Eye (tissue), 1 donor: ENCODE results near the gene H6PD.

Source experiments
- DNase-seq: peaks from one replicate; pipeline ENCODE4 v3.0.0-alpha.2; 2015

H6PD gene

DNA sequence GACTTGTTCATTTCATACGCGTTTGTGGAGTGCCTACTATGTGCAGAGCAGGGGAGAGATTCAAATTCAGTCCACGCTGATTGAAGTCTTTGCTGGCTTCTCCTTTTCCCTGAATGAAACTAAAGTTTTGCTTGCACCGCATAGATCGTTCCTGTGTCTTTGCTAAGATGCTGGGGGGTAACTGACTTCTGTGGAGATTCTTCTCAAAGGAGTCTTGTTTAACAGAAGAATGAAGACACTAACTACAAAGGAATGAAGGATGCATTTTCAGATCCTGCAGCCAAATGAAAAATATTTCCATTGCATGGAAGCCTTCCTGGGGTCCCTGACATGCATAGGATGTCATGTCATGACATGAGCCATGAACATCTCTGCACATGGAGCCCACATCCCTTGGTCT is 26.9 kb upstream of the H6PD start:
- no peak for DNase-seq

- DNase-seq: no peak
Observed at GRCh38 chr1:9211291-9211811, 23.2 kb upstream of the H6PD start.

GRCh38 chr1:9212735-9213134 is 21.8 kb upstream of the H6PD start:
- DNase-seq: no peak

DNA sequence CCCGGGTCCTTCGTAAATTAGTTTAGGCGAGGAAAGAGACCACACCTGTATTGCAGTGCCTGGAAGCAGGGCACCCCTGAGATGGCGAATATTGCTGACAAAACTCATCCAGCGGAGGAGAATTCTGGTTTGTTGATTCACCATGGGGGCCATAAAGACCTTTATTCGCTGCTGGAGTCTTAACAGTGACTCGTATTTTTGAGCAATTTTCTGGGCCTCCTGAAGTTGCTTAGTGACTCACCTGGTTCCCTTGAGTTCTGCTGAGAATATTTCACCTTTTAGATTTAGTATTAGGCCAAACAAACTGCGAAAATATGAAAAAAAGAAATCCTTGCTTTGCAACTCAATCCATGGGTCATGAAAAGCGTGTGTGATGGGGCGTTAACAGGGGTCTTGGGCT is 20.6 kb upstream of the H6PD start:
- no peak for DNase-seq

- DNase-seq: no peak
Observed at GRCh38 chr1:9218917-9219316, 15.7 kb upstream of the H6PD start.

GRCh38 chr1:9222846-9223625 is 11.5 kb upstream of the H6PD start:
- no peak for DNase-seq

DNA sequence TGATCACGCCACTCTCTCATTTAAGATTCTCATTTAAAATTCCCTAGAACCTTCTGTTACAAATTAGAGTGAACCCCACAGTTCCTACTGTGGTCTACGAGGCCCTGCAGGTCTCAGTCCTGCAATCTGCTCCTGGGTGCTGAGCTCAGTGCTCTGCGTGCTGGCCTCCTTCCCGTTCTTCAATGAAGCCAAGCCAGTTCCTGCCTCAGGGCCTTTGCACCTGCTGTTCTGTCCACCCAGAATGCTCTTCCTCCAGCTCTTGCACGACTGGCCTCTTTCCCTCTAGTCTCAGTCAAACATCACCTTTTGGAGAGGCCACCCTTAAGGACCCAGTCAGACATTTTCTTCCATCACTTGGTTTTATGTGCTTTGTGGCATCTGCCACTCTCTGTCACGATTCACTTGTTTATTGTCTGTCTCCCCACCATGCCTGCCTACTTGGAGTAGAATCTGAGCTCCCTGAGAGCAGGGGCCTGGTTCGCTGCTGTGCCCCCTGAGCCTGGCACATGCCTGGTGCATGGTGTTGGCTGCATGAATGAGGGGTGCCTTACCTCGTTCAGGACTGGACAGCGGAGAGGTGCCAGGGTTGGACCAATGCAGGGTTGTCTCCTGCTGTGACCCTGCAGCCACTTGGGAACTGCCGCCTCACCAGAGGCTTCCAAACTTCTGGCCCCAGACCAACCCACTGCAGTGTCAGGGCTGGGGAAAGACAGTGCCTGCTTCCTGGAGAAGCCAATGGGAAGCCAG is 9.7 kb upstream of the H6PD start:
- DNase-seq: no peak

GRCh38 chr1:9225411-9225785 is 9.2 kb upstream of the H6PD start:
- DNase-seq: no peak

DNA sequence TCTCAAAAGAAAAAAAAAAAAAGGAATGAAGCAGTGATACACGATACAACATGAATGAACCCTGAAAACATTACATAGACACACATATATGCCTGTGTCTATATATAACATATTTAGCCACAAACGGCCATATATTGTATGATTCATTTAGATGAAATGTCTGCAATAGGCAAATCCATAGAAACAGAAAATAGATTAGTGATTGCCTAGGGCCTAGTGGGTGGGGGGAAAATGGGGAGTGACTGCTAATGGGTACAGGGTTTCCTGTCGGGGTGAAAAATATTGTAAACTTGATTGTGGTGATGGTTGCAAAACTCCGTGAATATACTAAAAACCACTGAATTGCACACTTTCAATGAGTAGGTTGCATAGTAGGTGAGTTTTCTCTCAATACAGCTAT is 6.0 kb upstream of the H6PD start:
- DNase-seq: no peak

GRCh38 chr1:9229549-9229948 is 5.0 kb upstream of the H6PD start:
- DNase-seq: no peak

GRCh38 chr1:9230869-9231533 is 3.6 kb upstream of the H6PD start:
- DNase-seq: no peak

GRCh38 chr1:9231648-9232332 is 2.8 kb upstream of the H6PD start:
- DNase-seq: no peak

GRCh38 chr1:9233241-9233941 is 1.2 kb upstream of the H6PD start:
- DNase-seq: peak; percentile 17

GRCh38 chr1:9233942-9234222 is 692 bp upstream of the H6PD start:
- DNase-seq: no peak

DNA sequence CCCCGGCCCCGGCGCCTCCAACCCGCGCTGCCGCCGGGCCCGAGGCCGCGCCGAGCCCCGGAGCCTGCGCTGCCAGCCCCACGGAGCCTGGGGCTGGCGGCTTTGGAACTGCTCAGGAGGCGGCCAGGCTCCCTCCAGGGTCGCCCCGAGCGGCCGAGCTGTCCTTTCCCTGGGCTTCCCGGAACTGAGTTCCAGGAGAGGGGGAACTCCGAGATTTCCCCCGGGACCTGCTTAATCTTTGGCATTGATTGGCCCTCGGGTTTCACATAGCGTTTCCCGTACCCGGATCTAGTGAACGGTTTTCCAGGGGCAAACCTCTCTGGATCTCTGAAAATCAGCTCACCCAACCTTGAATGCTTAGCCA is 504 bp downstream of the H6PD start:
- DNase-seq: peak; percentile 77

DNA sequence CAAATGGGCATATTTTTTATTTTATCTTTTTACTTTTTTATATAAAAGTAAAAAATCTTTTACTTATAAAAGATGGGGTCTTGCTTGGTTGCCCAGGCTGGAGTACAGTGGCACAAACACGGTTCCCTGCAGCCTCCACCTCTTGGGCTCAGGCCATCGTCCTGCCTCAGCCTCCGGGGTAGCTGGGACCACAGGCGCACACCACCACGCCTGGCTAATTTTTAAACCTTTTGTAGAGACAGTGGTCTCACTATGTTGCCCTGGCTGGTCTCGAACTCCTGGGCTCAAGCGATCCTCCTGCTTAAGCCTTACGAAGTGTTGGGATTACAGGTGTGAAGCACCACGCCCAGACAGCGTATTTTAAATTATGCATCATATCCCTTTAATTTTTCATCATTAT is 986 bp downstream of the H6PD start:
- no peak for DNase-seq

- DNase-seq: no peak
Observed at GRCh38 chr1:9238134-9238533, 3.6 kb downstream of the H6PD start.

- no peak for DNase-seq
Observed at GRCh38 chr1:9238550-9238949, 4.0 kb downstream of the H6PD start.

DNA sequence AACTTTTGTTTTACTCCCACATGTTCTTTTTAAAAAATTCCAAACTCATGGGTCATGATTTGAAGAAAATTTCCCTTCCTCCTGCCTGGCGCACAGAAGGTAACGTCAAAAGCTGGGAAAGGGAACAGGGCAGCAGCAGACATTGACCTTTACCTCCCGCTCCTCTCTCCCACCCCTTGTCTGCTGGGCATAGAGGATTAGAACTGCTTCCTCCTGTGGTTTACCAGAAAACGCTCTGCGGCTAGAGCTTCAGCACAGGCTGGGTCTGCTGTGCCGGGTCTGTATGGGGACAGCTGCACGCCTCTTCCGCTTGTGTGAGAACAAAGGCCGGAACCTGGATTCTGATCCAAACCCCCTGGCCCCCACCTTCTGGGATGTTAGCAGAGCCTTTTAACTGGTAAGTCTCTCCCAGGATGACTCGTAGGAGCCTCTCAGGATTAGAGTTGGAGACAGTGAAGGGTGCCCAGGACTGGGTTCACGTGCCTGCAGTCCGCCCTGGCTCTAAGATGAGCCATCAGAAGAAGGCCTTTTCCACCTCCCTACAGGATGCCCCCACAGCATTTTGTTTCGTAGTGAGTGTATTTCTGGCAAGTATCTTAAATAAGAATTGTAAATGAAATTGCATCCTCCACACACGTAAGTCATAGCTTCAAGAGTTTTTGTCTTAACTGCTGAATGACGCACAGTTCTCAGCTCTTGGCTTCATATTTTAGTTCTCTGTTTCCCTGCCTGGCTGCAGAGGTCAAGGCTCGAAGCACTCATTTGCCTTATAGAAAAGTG is 5.2 kb downstream of the H6PD start:
- DNase-seq: peak; percentile 16

DNA sequence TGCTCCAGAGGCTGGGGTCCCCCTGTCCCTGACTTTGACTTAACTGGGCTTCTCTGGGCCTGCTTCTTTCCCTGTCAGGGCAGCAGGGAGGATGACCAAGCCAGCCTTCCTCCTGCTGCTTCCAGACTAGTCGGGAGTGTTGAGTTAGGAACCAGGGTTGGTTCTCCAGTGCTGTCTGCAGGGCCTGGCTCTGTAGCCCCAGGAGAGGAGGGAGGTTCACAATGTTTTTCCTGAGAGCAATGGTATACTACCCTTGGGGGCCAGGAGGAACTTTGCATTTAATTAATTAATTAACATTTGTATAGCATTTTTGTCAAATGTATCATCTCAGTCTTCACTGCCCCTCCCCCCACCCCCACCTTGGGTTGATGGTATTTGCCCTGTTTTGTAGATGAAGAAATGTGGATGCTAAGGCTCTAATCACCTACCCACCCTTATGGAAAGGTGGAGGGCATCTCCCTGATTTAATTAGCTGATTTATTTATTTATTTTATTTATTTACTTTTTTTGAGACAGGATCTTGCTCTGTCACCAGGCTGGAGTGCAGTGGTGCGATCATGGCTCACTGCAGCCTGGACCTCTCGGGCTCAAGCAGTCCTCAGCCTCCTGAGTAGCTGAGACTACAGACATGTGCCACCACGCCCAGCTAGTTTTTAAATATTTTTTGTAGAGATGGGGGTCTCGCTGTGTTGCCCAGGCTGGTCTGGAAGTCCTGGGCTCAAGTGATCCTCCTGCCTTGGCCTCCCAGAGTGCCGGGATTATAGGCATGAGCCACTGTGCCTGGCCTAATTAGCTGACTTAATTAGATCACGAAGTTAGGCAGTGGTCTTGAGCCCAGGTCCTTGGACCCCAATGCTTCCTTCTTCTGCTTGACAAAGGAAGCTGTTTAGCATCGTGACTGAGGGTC is 6.6 kb downstream of the H6PD start:
- no peak for DNase-seq

DNA sequence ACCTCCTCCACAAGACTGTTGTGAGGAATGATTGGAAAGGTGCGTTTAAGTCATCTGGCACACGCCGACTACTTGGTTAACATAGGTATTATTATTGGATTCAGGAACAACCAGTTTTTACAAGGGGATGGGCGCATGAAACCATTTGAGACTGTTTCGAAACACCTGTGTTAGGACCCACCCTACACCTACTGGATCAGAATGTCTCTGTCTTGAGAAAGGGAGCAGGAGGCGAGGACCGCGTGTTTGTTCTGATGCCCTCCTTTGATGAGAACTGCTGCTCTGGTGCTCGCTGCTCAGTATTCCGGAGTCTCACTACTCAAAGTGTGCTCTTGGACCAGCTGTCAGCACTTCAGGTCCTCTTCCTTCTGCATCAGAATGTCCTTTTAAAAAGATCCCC is 7.3 kb downstream of the H6PD start:
- DNase-seq: no peak
